ENCODE data around the gene CDX4.

The CDX4 gene

GRCh38 chrX:73446831-73447230 is at the start of gene CDX4:
TSS of gene CDX4 (plus strand) at chrX:73447053. CDS start at chrX:73447254, 201 bp downstream.
- peaks cover 80% of the 10 kb centered on the region for H3K27me3 ChIP-seq (ENCODE audit: control insufficient read depth, insufficient read depth, low read length)
- no peak within 1 kb of the TSS for H3K9ac ChIP-seq (ENCODE audit: low read depth, low read length)
- peaks cover 7% of the 10 kb centered on the region for H3K9me3 ChIP-seq (ENCODE audit: control insufficient read depth, insufficient read depth, low read length)
- H3K4me1 ChIP-seq (ENCODE audit: control insufficient read depth, insufficient read depth, low read length), result peaks cover 2% of the 10 kb centered on the region
- H3K4me3 ChIP-seq (ENCODE audit: low read depth, low read length), result peak within 1 kb of the TSS; percentile 22
- H3K36me3 ChIP-seq (ENCODE audit: control insufficient read depth, insufficient read depth, low read length), result no peaks in the 10 kb centered on the region

GRCh38 chrX:73398185-73398914 is 48.5 kb upstream of the CDX4 start:
- H3K36me3 ChIP-seq (ENCODE audit: control insufficient read depth, insufficient read depth, low read length), result no peaks in the 10 kb centered on the region
- no peaks in the 10 kb centered on the region for H3K9me3 ChIP-seq (ENCODE audit: control insufficient read depth, insufficient read depth, low read length)
- no peak overlapping the region for H3K9ac ChIP-seq (ENCODE audit: low read depth, low read length)
- no peak overlapping the region for H3K4me3 ChIP-seq (ENCODE audit: low read depth, low read length)
- H3K27me3 ChIP-seq (ENCODE audit: control insufficient read depth, insufficient read depth, low read length), result no peaks in the 10 kb centered on the region
- no peaks in the 10 kb centered on the region for H3K4me1 ChIP-seq (ENCODE audit: control insufficient read depth, insufficient read depth, low read length)

- no peaks in the 10 kb centered on the region for H3K27me3 ChIP-seq (ENCODE audit: control insufficient read depth, insufficient read depth, low read length)
- H3K9me3 ChIP-seq (ENCODE audit: control insufficient read depth, insufficient read depth, low read length), result no peaks in the 10 kb centered on the region
- no peak overlapping the region for H3K4me3 ChIP-seq (ENCODE audit: low read depth, low read length)
- no peaks in the 10 kb centered on the region for H3K4me1 ChIP-seq (ENCODE audit: control insufficient read depth, insufficient read depth, low read length)
- no peak overlapping the region for H3K9ac ChIP-seq (ENCODE audit: low read depth, low read length)
- no peaks in the 10 kb centered on the region for H3K36me3 ChIP-seq (ENCODE audit: control insufficient read depth, insufficient read depth, low read length)
Observed at GRCh38 chrX:73400136-73400748, 46.6 kb upstream of the CDX4 start.

GRCh38 chrX:73401591-73402266 is 45.1 kb upstream of the CDX4 start:
- no peak overlapping the region for H3K4me3 ChIP-seq (ENCODE audit: low read depth, low read length)
- no peaks in the 10 kb centered on the region for H3K9me3 ChIP-seq (ENCODE audit: control insufficient read depth, insufficient read depth, low read length)
- no peak overlapping the region for H3K9ac ChIP-seq (ENCODE audit: low read depth, low read length)

GRCh38 chrX:73412930-73413329 is 33.9 kb upstream of the CDX4 start:
- H3K4me1 ChIP-seq (ENCODE audit: control insufficient read depth, insufficient read depth, low read length), result no peaks in the 10 kb centered on the region

More at GRCh38 chrX:73401591-73402266, 45.1 kb upstream of the CDX4 start:
- Histone ChIP-seq H3K36me3 (ENCODE audit: control insufficient read depth, insufficient read depth, low read length) (no peaks in the 10 kb centered on the region), H3K27me3 (ENCODE audit: control insufficient read depth, insufficient read depth, low read length) (no peaks in the 10 kb centered on the region), H3K4me1 (ENCODE audit: control insufficient read depth, insufficient read depth, low read length) (no peaks in the 10 kb centered on the region)

GRCh38 chrX:73447311-73447794 is 500 bp downstream of the CDX4 start:
- Histone ChIP-seq H3K4me1 (ENCODE audit: control insufficient read depth, insufficient read depth, low read length) (peaks cover 2% of the 10 kb centered on the region), H3K9me3 (ENCODE audit: control insufficient read depth, insufficient read depth, low read length) (peaks cover 5% of the 10 kb centered on the region), H3K9ac (ENCODE audit: low read depth, low read length) (no peak overlapping the region), H3K4me3 (ENCODE audit: low read depth, low read length) (peak overlapping the region; percentile 22), H3K36me3 (ENCODE audit: control insufficient read depth, insufficient read depth, low read length) (no peaks in the 10 kb centered on the region), H3K27me3 (ENCODE audit: control insufficient read depth, insufficient read depth, low read length) (peaks cover 84% of the 10 kb centered on the region)

More at GRCh38 chrX:73412930-73413329, 33.9 kb upstream of the CDX4 start:
- Histone ChIP-seq H3K4me3 (ENCODE audit: low read depth, low read length) (no peak overlapping the region), H3K27me3 (ENCODE audit: control insufficient read depth, insufficient read depth, low read length) (no peaks in the 10 kb centered on the region), H3K36me3 (ENCODE audit: control insufficient read depth, insufficient read depth, low read length) (no peaks in the 10 kb centered on the region), H3K9ac (ENCODE audit: low read depth, low read length) (no peak overlapping the region), H3K9me3 (ENCODE audit: control insufficient read depth, insufficient read depth, low read length) (peaks cover 6% of the 10 kb centered on the region)

GRCh38 chrX:73448379-73448778 is 1.5 kb downstream of the CDX4 start:
- peaks cover 94% of the 10 kb centered on the region for H3K27me3 ChIP-seq (ENCODE audit: control insufficient read depth, insufficient read depth, low read length)
- peak overlapping the region; percentile 22 for H3K4me3 ChIP-seq (ENCODE audit: low read depth, low read length)
- H3K4me1 ChIP-seq (ENCODE audit: control insufficient read depth, insufficient read depth, low read length), result peaks cover 2% of the 10 kb centered on the region
- H3K9ac ChIP-seq (ENCODE audit: low read depth, low read length), result no peak overlapping the region
- H3K9me3 ChIP-seq (ENCODE audit: control insufficient read depth, insufficient read depth, low read length), result peaks cover 4% of the 10 kb centered on the region
- H3K36me3 ChIP-seq (ENCODE audit: control insufficient read depth, insufficient read depth, low read length), result no peaks in the 10 kb centered on the region

- H3K4me1 ChIP-seq (ENCODE audit: control insufficient read depth, insufficient read depth, low read length), result peaks cover 2% of the 10 kb centered on the region
- H3K27me3 ChIP-seq (ENCODE audit: control insufficient read depth, insufficient read depth, low read length), result peaks cover 58% of the 10 kb centered on the region
- H3K9me3 ChIP-seq (ENCODE audit: control insufficient read depth, insufficient read depth, low read length), result no peaks in the 10 kb centered on the region
Observed at GRCh38 chrX:73455171-73455570, 8.3 kb downstream of the CDX4 start.

GRCh38 chrX:73457306-73457705 is 10.5 kb downstream of the CDX4 start:
- peaks cover 2% of the 10 kb centered on the region for H3K4me1 ChIP-seq (ENCODE audit: control insufficient read depth, insufficient read depth, low read length)
- no peak overlapping the region for H3K9ac ChIP-seq (ENCODE audit: low read depth, low read length)
- no peak overlapping the region for H3K4me3 ChIP-seq (ENCODE audit: low read depth, low read length)
- H3K36me3 ChIP-seq (ENCODE audit: control insufficient read depth, insufficient read depth, low read length), result no peaks in the 10 kb centered on the region
- peaks cover 37% of the 10 kb centered on the region for H3K27me3 ChIP-seq (ENCODE audit: control insufficient read depth, insufficient read depth, low read length)
- H3K9me3 ChIP-seq (ENCODE audit: control insufficient read depth, insufficient read depth, low read length), result no peaks in the 10 kb centered on the region

More at GRCh38 chrX:73455171-73455570, 8.3 kb downstream of the CDX4 start:
- no peaks in the 10 kb centered on the region for H3K36me3 ChIP-seq (ENCODE audit: control insufficient read depth, insufficient read depth, low read length)
- no peak overlapping the region for H3K4me3 ChIP-seq (ENCODE audit: low read depth, low read length)
- H3K9ac ChIP-seq (ENCODE audit: low read depth, low read length), result no peak overlapping the region

- no peaks in the 10 kb centered on the region for H3K27me3 ChIP-seq (ENCODE audit: control insufficient read depth, insufficient read depth, low read length)
- no peak overlapping the region for H3K9ac ChIP-seq (ENCODE audit: low read depth, low read length)
- H3K9me3 ChIP-seq (ENCODE audit: control insufficient read depth, insufficient read depth, low read length), result no peaks in the 10 kb centered on the region
- no peaks in the 10 kb centered on the region for H3K36me3 ChIP-seq (ENCODE audit: control insufficient read depth, insufficient read depth, low read length)
- H3K4me1 ChIP-seq (ENCODE audit: control insufficient read depth, insufficient read depth, low read length), result no peaks in the 10 kb centered on the region
- no peak overlapping the region for H3K4me3 ChIP-seq (ENCODE audit: low read depth, low read length)
Observed at GRCh38 chrX:73468376-73468775, 21.5 kb downstream of the CDX4 start.

GRCh38 chrX:73478961-73479360 is 32.1 kb downstream of the CDX4 start:
- Histone ChIP-seq H3K9ac (ENCODE audit: low read depth, low read length) (no peak overlapping the region), H3K27me3 (ENCODE audit: control insufficient read depth, insufficient read depth, low read length) (no peaks in the 10 kb centered on the region), H3K4me1 (ENCODE audit: control insufficient read depth, insufficient read depth, low read length) (no peaks in the 10 kb centered on the region), H3K9me3 (ENCODE audit: control insufficient read depth, insufficient read depth, low read length) (no peaks in the 10 kb centered on the region), H3K36me3 (ENCODE audit: control insufficient read depth, insufficient read depth, low read length) (no peaks in the 10 kb centered on the region), H3K4me3 (ENCODE audit: low read depth, low read length) (no peak overlapping the region)

Measured in iPS-15b (cell line).